OCI-LY1 (cell line): Measurements from ENCODE around the gene PIF1.

Source experiments
- H2AFZ ChIP-seq: fragments of 200-600 bp; sonication (generic), shearing (Covaris generic); 2 replicates; pipeline ENCODE4 v1.6.0; 2014; ENCODE audit warnings: antibody characterized with exemption, mild to moderate bottlenecking, low read length
- H3F3A ChIP-seq: fragments of 200-600 bp; sonication (generic), shearing (Covaris generic); 2 replicates; pipeline ENCODE4 v1.6.0; 2014; ENCODE audit warnings: mild to moderate bottlenecking, antibody characterized with exemption, low read length, moderate library complexity; ENCODE audit not compliant: insufficient read depth
- H3K27ac ChIP-seq: fragments of 200-600 bp; sonication (generic); 2 replicates; pipeline ENCODE4 v1.5.1; 2014; ENCODE audit warnings: low read length, mixed run types, mild to moderate bottlenecking, low read depth; ENCODE audit not compliant: poor library complexity, severe bottlenecking
- H3K27me3 ChIP-seq: fragments of 200-600 bp; sonication (generic); 2 replicates; pipeline ENCODE4 v1.6.0; 2014; ENCODE audit warnings: antibody characterized with exemption, mild to moderate bottlenecking, low read length, moderate library complexity; ENCODE audit not compliant: insufficient read depth
- H3K36me3 ChIP-seq: fragments of 200-600 bp; sonication (generic); 2 replicates; pipeline ENCODE4 v1.6.1; 2014; ENCODE audit warnings: mild to moderate bottlenecking, antibody characterized with exemption, low read length, moderate library complexity, mixed read lengths; ENCODE audit not compliant: insufficient read depth
- H3K4me1 ChIP-seq: fragments of 200-600 bp; sonication (generic); 2 replicates; pipeline ENCODE4 v1.5.1; 2014; ENCODE audit warnings: mild to moderate bottlenecking, low read length, moderate library complexity; ENCODE audit not compliant: insufficient read depth, severe bottlenecking
- H3K4me2 ChIP-seq: fragments of 200-600 bp; sonication (generic), shearing (Covaris generic); 2 replicates; pipeline ENCODE4 v1.6.1; 2014; ENCODE audit warnings: low read length
- H3K4me3 ChIP-seq: fragments of 200-600 bp; sonication (generic); 2 replicates; pipeline ENCODE4 v1.5.1; 2014; ENCODE audit warnings: low read length, low read depth, mild to moderate bottlenecking, mixed read lengths; ENCODE audit not compliant: poor library complexity, severe bottlenecking
- H3K79me2 ChIP-seq: fragments of 200-600 bp; shearing (Covaris generic); 2 replicates; pipeline ENCODE4 v1.6.1; 2016; ENCODE audit warnings: mixed run types, low read length, mixed read lengths; ENCODE audit not compliant: insufficient read depth
- H3K9ac ChIP-seq: fragments of 200-600 bp; sonication (generic), shearing (Covaris generic); 2 replicates; pipeline ENCODE4 v1.6.1; 2014; ENCODE audit warnings: mild to moderate bottlenecking, low read length, mixed read lengths
- H3K9me2 ChIP-seq: fragments of 200-600 bp; sonication (generic), shearing (Covaris generic); 2 replicates; pipeline ENCODE4 v1.6.1; 2014; ENCODE audit warnings: low read depth, mild to moderate bottlenecking, low read length, mixed read lengths
- H3K9me3 ChIP-seq: fragments of 200-600 bp; shearing (Covaris generic); 2 replicates; pipeline ENCODE4 v1.6.1; 2014; ENCODE audit warnings: low read length, mixed read lengths
- H4K20me1 ChIP-seq: fragments of 200-600 bp; sonication (generic), shearing (Covaris generic); 2 replicates; pipeline ENCODE4 v1.6.0; 2016; ENCODE audit warnings: mild to moderate bottlenecking, low read length; ENCODE audit not compliant: insufficient read depth
- CTCF ChIP-seq: fragments of 200-600 bp; sonication (generic), shearing (Covaris generic); IDR thresholded peaks from 2 replicates; pipeline ENCODE4 v1.5.1; 2017; ENCODE audit warnings: mild to moderate bottlenecking, antibody characterized with exemption, low read length, moderate library complexity, mixed read lengths
- EZH2 ChIP-seq: fragments of 200-600 bp; sonication (generic), shearing (Covaris generic); IDR thresholded peaks from 2 replicates; pipeline ENCODE4 v1.8.0; 2017; ENCODE audit warnings: borderline replicate concordance, mixed run types, mild to moderate bottlenecking, antibody characterized with exemption, low read length, moderate library complexity, mixed read lengths

PIF1 gene

GRCh38 chr15:64847876-64848716, 22.6 kb upstream of the PIF1 start:
- H4K20me1 ChIP-seq: no peaks in the 10 kb centered on the region
- no peaks in the 10 kb centered on the region for H3F3A ChIP-seq
- H3K9ac ChIP-seq: no peak overlapping the region
- no peaks in the 10 kb centered on the region for H3K79me2 ChIP-seq
- H3K9me2 ChIP-seq: no peaks in the 10 kb centered on the region
- H3K9me3 ChIP-seq: no peaks in the 10 kb centered on the region
- no peak for TF ChIP-seq EZH2
- no peak for TF ChIP-seq CTCF
- no peak overlapping the region for H3K27ac ChIP-seq
- peaks cover 42% of the 10 kb centered on the region for H3K4me1 ChIP-seq
- H3K4me2 ChIP-seq: no peak overlapping the region
- H3K4me3 ChIP-seq: no peak overlapping the region
- H3K36me3 ChIP-seq: peaks cover 24% of the 10 kb centered on the region; the same call in 1 of the 2 replicates
- H3K27me3 ChIP-seq: no peaks in the 10 kb centered on the region
- no peak overlapping the region for H2AFZ ChIP-seq

GRCh38 chr15:64847448-64847847, 22.0 kb upstream of the PIF1 start:
- H3K4me1 ChIP-seq: peaks cover 48% of the 10 kb centered on the region
- peaks cover 24% of the 10 kb centered on the region; the same call in 1 of the 2 replicates for H3K36me3 ChIP-seq
- H3K4me2 ChIP-seq: no peak overlapping the region
- no peaks in the 10 kb centered on the region for H3K9me2 ChIP-seq
- H4K20me1 ChIP-seq: no peaks in the 10 kb centered on the region
- no peaks in the 10 kb centered on the region for H3K79me2 ChIP-seq
- H3K27me3 ChIP-seq: no peaks in the 10 kb centered on the region
- H3K9me3 ChIP-seq: no peaks in the 10 kb centered on the region
- no peak overlapping the region for H3K4me3 ChIP-seq
- H3K9ac ChIP-seq: no peak overlapping the region
- H2AFZ ChIP-seq: no peak overlapping the region
- H3F3A ChIP-seq: no peaks in the 10 kb centered on the region
- H3K27ac ChIP-seq: no peak overlapping the region
- no peak for TF ChIP-seq EZH2
- TF ChIP-seq CTCF: no peak

GRCh38 chr15:64847016-64847415, 21.6 kb upstream of the PIF1 start:
- no peak overlapping the region for H3K4me2 ChIP-seq
- H3K4me3 ChIP-seq: no peak overlapping the region
- H3K79me2 ChIP-seq: no peaks in the 10 kb centered on the region
- no peaks in the 10 kb centered on the region for H3F3A ChIP-seq
- TF ChIP-seq CTCF: no peak
- TF ChIP-seq EZH2: no peak
- no peak overlapping the region for H3K9ac ChIP-seq
- H3K9me2 ChIP-seq: no peaks in the 10 kb centered on the region
- H3K27ac ChIP-seq: no peak overlapping the region
- no peaks in the 10 kb centered on the region for H4K20me1 ChIP-seq
- H3K4me1 ChIP-seq: peaks cover 49% of the 10 kb centered on the region
- H3K36me3 ChIP-seq: peaks cover 23% of the 10 kb centered on the region; the same call in 1 of the 2 replicates
- no peak overlapping the region for H2AFZ ChIP-seq
- H3K9me3 ChIP-seq: no peaks in the 10 kb centered on the region
- H3K27me3 ChIP-seq: no peaks in the 10 kb centered on the region
